NCI-H128 (cell line): ENCODE data around the gene FAM163B.
"Not testable (repeated sequence)": the region's sequence is repeated elsewhere in the genome, so short reads cannot be mapped to it uniquely, and the experiment has no call there.

Source experiments
- DNase-seq: peaks from one replicate; lab custom pipeline; 2025; ENCODE audit not compliant: unreplicated experiment; lab: John Stamatoyannopoulos, UW

Gene FAM163B

DNA sequence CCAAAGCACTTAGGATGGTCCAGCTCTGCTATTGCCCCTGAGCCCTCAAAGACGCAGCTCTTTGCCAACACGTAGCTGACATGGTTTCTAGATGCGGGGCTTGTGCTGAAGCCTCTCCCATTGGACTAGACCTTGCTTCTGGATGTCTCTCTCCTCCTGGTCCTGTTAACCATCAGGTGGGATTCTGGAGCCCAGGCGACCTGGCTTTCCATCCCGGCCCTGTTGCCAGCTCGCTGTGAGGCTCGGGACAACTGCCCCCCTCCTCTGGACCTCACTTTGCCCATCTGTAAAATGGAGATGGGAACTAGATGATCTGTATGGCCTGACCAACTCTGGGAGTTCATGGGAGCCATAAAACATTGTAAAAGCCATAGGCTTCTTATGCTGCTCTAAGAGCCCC is 31.0 kb upstream of the FAM163B start:
- DNase-seq: no peak

DNA sequence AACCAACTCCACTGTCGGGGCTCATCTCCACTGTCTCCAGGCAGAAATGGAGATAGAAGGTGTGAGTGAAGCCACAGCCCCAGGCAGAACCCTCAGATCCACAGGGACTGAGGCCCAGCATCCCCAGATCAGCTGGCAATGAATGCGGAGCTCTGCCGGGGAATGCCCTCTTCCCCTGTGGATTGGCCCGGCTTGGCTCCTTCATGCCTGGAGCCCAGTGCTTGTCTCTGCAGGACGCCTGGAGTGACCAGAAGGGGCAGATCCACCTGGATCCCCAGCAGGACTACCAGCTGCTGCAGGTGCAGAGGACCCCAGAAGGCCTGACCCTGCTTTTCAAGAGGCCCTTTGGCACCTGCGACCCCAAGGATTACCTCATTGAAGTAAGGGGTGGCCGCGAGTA is 30.4 kb upstream of the FAM163B start:
- DNase-seq: no peak

DNA sequence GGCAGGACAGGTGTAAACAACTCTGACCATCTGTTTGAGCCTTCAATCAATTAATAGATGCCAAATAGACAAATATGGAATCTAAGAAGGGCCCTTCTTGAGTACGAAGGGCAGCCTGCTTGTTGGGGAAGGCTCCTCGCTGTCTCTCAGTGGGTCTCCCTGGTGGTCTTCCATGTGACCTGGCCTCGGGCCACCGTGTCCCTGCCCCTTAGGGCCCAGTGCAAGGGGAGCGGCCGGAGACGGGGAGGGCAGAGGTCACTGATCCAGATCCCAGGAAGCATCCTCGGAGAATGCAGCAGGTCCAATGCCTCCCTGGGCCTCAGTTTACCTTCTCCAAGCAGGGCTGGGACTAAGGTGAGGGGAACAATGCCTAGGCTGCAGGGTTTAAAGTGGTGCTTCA is 29.5 kb upstream of the FAM163B start:
- no peak for DNase-seq

DNA sequence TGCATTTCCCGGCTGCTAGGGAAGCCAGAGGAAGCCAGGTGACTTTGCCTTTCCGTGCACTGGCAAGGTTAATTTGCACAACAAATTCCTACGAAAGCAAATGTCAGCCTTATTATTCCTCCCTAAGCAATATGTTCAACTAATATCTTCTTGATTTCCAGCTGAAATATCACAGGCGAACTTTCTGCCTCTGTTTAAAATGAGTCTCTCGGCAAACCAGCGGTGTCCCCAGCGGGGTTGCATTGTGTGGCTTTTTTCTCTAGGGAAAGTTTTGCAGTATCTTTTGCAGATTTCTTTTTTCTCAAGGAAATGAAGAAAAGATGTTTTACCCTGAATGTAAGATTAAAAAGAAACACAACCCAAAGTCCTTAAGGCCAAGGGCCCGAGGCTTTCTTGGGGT is 28.9 kb upstream of the FAM163B start:
- DNase-seq: no peak

DNA sequence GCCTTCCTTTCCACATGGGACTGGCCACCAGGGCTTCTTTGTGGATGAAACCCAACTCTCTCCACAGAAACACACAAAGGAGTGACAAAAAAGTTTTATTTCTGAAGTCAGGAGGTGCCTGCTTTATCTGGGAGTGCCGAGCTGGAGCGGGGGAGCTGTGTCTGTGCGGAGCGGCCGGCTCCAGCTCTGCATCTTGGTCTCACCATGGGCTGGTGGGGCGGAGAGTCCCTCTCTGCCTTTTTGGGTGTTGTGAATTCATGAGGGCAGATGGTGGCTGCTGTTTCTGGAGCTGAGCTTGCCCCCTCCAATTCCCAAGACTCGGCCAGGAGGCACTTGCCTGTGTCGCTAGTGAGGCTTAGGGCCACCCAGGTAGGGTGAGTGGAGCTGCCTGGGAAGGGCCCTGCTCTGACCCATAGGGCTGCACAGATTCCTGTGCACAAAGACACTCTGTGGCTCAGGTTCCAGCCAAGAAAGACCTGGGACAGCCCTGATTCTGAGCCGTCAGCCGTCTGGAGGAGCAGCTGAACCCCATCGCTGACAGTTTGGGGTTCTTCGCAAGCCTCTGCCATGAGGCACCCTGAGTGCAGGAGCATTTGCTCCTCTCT is 28.4 kb upstream of the FAM163B start:
- DNase-seq: no peak

DNA sequence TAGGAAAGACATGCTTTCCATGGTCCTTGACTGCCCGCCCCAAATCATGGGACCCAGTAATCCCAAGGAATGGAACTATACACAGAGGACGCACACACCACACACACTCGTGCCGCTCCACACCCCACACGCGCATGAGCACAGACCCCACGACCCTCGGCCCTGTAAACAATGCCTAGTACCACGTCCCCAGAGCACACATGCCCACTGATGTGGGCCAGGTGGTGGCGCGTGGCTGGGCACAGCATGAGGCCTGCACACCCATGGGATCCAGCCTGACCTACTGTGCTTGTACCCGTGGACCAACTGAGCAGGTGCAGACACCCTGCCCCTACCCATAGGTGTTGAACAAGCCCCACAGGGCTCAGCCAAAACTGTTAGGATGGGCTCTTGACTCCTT is 27.7 kb upstream of the FAM163B start:
- no peak for DNase-seq

DNA sequence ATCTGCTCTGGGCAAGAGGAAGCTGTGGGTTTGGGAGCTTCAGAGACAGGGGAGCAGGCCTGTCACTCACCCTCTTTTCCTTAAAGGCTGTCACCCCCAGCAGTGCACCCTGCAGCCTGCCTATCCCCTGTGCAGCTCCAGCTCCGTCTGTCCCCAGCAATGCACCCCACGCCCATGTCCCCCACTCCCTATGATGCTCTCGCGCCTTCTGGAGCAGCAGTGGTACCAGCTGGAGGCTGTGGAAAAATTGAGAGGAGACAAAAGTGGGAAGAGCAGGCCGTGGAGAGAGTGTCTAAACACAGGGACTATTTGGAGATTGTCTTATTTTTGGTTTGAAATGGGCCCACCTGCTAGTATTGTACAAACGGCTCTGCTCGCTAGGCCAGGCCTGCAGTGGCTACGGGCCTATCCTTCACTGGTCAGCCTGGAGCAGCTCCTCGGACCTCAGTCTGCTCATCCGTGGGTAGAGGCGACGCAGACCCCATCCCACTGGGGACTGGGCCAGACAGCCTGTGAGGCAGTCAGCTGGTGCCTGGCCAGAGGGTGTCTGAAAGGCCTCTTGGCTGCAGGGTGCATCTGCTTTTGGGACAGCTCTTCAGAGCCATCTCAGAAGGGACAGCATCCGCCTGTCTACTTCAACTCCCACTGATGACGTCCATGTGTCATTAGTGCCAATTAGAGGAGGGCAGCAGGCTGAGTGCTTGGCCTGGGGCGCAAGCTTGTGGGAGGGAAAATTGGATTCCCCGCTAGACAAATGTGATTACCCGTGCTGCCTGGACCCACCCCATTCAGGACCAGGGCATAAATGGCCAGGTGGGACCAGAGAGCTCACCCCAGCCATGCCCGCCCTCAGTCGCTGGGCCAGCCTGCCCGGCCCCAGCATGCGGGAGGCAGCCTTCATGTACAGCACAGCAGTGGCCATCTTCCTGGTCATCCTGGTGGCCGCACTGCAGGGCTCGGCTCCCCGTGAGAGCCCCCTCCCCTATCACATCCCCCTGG is 26.6 kb upstream of the FAM163B start, which contains the start of gene DBH:
DBH (plus strand) TSS at position 831 of the 999 bp plus-strand sequence; CDS start at position 840, 9 bp downstream.
- DNase-seq: no peak

DNA sequence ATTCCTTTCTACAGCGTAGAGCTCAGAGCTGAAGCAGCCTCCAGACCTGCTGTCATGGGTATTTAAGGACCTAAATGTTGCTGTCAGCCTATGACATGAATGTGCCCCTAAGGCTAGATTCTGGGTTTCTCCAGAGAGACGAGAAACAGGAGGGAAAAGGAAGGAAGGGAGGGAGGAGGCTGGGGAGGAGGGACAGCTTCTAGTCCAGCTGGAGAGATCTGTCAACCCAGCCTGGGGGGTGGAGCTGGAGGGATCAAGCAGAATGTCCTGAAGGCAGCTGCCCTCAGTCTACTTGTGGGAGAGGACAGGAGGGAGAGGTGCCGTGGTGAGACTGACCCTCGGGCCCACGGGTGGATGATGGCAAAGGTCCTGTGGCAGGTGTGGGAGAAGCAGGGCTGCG is 25.9 kb upstream of the FAM163B start:
- no peak for DNase-seq

DNA sequence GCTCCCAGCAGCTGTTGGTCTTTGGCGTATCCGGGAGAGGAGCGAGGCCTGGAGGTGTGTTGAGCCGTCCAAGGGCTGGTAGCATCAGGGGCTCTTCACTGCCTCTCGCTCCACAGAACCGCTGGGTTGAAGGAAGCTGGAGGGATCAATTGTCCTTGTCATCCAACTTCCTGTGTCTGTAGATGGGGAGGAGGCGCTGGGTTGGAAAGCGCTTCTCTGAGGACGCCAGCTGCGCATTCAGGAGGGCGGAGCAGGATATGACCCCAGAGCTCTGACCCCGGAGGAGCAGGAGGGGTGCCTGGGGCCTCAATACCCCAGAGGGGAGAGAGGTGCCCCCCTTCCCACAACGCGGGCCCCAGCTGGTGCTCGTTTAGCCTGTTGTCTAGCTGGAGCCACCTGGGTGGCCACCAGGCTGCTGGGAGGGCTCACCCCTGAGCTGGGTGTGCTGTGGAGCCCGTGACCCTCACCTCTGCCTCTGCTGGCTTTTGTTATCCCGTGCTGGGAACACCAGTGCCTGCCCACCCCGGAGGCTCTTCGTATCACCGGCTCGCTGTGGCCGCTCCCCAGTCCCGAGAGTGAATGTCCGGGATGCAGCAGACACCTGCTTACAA is 25.0 kb upstream of the FAM163B start:
- DNase-seq: peak; percentile 26

DNA sequence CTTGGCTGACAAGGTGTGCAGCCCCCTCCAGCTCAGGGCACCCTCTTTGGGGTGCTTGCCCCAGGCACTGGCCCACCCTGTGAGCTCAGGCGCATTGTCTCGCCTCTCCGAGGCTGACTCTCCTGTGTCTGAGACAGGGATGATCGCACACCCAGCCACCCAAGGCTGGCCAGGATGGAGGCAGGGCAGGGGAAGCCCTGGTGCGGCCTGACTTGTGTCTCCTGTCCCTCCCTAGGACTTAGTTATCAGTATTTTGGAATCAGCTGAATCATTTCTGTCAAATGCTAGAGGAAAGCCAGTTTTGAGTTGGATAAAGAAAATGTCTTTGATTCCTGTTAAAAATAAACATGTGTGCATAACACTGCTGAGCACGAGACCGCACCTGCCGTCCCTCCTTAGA is 24.5 kb upstream of the FAM163B start:
- no peak for DNase-seq

DNA sequence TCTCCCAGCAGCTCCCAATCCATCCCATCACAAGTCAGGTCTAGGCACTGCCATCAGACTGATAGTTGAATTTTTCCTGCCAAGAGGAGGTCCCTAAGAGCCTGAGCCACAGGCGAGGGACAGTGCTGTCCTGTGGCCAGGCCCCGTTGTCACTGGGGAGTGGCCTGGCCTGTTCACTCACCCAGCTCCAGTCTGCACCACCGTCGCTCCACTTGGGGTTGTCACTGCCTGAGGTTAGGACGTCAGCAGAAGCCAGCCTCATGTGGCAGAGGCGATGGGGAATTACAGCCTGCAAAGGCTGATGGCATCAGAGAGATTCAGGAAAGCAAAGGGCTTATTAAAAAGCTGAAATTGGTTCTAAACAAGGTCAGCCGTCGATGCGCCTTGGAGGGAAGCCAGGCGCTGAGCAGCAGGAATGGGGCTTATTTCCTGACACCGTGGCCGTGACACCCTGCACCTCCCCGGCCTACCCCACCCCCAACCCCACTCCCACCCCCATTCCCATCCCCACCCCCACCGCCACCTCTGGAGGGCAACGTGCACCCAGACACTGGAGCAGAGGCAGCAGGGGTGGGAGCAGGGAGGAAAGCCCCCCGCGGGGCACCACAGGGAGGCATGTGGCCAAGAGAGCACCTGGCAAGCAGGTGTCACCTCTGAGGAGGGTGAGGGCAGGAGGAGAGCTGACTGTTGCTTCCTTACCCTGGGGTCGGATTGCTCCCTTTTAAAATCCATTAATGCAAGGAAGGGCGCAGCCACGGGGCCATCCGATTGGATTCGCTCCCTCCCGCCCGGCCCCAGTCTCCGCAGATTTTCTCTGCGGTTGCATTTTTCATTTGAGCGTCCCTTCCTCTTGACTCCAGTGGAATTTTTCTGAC is 23.9 kb upstream of the FAM163B start:
- DNase-seq: peak; percentile 44

DNA sequence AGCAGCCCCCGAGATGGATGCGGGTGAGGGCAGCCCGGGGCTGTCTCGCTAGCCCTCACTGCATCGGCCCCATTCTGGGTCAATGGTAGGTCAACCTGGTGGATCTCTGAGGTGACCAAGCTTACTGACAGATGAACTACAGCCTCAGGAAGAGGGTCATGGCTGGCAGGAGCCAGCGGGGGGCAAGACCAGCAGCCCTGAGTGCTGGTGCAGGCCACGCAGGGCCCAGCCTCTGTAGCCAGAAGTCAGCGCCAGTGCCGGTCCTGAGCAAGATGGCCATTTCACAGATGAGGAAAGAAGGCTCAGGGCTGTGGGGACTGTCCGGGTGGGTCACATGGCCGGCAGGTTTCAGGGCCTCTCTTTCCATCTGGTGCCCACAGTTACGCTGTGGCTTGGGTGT is 21.9 kb upstream of the FAM163B start:
- no peak for DNase-seq

DNA sequence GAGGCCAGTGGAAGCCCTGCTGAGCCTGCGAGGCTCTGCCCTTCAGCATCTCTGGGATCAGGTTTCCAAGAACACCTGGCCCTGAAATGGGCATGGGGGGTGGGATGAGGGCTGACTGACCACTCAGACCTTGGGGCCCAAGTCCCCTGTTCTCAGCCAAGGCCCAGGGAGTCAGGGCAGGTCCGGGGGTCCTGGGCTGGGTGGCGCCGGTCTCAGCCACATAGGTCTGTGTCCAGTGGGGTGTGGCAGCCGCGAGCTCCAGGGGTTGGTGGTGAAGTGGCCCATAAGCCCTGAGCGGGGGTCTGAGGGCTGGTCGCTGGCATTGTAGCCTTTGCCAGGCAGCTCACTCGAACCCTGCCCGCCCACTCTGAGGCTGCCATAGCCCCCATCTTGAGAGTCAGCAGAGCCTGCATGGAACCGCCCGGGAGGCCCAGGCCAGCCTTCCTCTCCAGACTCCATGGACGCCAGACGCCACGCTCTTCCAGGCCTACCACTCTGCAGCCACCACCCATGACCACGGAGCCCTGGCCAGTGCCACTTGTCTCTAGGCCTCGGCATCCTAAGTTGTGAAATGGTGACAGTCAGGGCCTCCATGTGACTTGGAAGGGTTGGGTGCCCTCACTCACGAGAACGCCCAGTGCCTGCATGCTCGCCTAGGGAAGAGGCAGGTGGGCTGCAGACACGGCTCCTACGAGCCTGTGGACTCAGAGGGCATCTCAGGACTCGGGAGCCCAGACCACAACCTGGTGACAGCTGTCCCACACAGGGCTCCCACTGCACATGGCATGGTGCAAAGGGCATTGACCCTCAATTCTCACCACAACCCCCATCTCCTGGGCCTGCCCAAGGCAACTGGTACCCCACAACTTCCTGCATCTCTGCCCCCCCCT is 20.3 kb upstream of the FAM163B start:
- DNase-seq: no peak

DNA sequence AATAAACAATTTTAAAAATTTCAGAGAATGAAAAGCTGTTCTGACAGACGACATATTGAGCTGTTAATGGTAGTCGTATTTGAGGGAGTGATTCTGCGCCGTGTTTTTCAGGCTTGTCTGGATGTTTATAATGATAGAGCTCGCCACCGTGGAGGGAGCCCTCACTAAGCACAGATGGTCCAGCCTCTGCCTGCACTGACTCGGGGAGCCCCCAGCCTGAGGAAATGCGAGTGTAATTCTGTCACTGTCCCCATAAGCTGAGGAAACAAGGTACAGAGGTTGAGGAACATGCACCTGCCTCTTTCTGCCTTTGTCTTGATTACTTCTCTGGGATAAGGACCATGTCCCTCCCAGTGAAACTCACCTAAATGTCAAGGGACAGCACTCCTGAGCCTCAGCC is 19.6 kb upstream of the FAM163B start:
- no peak for DNase-seq

DNA sequence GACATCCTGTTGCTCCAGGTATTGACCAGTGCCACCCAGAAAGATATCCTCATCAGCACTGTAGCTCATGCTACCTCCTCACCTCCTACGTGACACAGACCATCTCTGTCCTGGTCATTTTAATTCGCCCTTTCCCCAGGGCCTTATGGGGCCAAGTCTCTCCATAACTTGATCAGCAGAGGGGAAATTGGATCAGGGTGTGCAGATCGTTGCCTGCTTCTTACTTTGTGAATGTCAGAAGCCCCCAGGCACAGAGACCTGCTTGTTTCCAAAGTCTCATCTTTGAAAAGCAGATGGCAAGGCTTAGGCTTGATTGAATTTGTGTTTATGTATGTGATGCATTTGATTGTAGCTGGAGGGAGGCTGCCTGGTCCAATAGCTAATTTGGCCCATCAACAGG is 18.2 kb upstream of the FAM163B start:
- no peak for DNase-seq

DNA sequence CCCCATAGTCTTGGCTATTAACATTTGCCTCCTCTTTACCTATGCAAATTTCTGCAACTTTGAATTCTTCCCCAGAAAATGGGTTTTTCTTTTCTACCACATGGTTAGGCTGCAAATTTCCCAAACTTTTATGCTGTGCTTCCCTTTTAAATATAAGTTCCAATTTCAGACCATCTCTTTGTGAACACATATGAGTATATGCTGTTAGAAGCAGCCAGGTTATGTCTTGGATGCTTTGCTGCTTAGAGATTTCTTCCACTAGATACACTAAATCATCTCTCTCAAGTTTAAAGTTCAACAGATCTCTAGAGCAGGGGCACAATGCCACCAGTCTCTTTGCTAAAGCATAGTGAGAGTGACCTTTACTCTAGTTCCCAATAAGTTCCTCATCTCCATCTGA is 16.8 kb upstream of the FAM163B start:
- DNase-seq: not testable (repeated sequence)

DNA sequence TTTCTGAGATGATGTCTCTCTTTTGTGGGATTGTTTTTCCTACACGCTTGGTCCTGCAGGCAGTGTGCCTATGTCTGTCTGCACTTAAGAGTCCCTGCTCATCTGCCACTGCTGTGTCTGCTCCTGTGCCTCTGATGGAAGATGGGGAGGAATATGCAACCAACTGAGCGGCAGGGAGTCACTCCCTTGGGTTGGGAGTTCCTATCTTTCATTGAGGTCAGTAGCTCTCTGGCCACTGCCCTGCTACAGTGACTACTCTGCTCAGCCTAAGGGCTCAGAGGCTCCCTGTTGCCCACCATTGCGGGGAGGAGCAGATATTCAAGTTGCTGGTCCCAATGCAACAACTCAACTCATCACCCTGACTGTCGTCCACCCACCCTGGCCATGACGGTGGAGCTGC is 13.4 kb upstream of the FAM163B start:
- no peak for DNase-seq

DNA sequence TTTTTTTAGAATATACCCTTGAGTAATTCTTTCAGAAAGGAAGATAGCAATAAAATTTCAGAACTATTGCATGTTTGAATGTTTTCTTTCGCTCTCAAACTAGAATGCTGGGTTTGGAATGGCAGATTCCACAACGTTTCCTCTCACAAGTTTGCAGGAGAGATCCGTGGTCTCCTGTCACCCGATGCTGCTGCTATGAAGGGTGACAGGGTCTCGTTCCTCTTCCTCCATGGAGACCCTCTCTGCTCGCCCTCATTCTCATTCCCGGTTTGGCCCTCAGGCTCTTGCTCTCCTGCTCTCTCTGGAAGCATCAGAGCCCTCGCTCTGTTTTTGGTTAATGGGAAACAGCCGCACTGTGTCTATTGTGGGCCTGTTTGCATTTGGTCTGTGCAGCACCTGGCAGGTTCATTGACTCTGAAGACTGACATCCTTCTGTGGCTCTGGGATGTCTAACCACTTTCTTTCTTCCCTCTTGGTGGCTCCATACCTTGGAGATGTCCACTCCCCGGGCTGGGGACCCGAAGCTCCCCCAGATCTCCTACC is 12.6 kb upstream of the FAM163B start:
- no peak for DNase-seq

DNA sequence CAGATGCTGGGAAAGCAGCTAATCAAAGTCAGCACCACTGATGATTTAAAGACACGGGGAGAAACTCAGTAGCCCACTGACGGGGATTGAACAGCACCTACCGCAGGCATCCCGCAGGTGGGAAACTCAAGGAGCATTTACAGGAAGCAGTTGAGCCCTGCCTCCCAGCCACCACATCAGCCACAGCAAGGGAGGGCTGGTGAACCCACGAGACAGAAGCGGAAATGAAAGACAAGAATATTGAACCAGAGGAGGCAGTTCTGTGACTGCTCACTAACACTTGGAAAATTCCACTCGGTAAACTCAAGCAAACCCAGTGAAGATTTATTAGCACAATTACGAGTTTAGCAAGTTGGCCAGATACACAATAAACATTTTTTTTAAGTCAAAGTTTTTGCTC is 10.6 kb upstream of the FAM163B start:
- no peak for DNase-seq

DNA sequence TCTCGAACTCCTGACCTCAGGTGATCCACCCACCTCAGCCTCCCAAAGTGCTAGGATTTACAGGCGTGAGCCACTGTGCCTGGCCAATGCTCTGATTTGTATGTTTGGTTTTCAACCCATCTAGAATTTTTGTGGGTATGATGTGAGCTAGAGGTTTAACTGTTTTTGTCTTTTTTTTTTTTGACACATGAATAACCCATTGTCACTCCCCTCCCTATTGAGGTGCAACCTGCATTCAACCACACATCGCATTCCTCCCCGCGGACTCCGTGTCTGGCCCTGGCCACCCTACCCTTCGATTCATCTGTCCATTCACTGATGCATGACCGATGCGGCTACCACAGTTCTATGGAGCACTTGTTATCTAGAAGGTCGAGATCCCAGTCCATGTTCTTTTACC is 9.5 kb upstream of the FAM163B start:
- DNase-seq: no peak
